Inflammatory macrophage (primary cell): ENCODE data around the gene MDGA2.
"Not testable (repeated sequence)": the region's sequence is repeated elsewhere in the genome, so short reads cannot be mapped to it uniquely, and the experiment has no call there.

Experiments used
- DNase-seq, 2 donors: peaks; one replicate each; pipeline ENCODE4 v3.0.0-alpha.2; 2020 to 2022

Gene MDGA2

DNA sequence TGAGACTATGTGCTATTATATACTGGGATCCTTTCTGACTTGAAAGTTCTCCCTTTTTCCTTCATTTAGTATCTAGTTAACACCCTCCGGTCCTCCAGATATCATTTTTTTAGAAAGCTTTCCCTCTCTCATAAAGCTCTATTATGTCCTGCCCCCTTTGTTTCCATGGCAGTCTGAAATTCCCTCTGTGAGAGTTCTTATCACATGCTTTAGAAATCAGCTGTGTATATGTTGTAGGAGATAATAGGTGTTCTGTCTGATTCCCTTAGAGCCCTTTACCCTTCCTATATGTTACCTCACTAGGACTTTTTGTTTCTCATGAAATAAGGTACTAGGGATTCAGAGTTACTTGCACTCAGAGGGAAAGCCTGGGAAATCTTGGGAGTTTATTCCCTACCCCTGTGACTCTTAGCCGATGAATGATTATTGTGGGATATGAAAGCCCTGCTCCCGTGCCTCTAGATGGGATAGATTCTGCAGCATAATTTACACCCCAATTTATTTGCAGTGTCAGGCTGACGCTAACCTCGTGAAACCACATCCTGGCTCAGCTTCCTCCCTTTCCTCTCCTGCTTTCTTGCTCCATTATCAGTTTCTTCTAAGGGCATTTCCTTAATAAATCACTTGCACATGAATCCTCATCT, 448.4 kb downstream of the MDGA2 start:
- DNase-seq, result peak; percentile 18 to 22

DNA sequence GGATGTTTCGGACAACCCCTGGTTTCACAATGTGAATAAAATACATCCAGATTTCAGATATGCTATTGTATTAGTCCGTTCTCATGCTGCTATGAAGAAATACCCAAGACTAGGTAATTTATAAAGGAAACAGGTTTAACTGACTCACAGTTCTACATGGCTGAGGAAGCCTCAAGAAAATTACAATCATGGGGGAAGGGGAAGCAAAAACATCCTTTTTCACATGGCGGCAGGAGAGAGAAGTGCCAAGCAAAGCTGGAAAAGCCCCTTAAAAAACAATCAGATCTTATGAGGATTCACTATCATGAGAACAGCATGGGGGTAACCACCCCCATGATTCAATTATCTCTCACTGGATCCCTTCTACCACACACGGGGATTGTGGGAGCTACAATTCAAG, 451.7 kb downstream of the MDGA2 start:
- no peak for DNase-seq

DNA sequence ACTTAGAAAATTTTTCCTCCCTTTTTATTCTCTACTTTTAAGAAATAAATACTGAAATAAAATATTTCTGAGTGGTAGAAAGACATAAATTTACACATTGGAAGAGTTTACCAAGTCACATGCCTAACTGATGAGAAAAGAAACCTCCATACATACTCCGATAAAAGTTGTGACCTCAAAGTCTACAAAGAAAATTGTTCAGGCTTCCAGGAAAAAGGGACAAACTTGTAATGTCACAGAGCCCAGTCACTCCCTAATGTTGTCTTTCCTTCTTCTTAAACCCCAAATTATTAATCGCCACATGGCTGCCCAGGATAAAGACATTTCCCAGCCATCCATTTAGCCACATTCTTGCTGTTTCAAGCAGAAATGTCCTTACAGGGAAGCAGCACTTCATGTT, 455.3 kb downstream of the MDGA2 start:
- no peak for DNase-seq

DNA sequence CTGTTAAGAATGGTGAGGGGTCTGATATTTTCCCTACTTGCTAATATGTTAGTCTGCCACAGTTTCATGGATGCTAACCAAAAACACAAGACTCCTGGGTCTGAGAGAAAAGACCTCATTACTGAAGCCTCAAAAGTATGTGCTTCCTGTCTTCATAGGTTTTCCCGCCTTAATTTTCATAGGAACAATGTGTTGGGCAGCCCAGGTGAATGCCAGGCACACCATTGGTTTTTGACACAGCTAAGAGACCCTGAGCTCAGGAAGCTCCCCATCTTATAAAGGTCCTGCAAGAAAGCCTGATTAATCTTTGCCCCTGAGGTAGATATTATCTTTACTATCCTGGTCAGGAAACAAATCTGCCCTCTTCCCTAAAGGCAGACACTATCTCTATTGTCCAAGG, 464.1 kb downstream of the MDGA2 start:
- DNase-seq, result no peak

DNA sequence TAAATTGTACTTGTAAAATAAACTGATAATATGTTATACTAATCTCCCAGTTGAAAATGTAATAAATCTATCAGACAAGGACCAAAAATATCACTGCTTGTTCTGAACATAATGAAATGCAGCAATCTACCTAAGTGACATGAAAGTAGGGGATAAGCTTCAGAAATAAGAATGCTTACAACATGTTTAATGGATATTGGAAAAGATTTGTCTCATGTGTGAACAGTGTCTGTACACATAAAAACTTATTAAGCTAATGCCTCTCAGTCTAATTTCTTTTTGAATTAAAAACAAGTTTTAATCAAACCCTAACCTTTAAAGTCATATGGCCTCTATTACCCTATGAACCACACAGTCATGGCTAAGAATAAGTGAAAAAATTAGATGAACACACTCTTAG, 465.3 kb downstream of the MDGA2 start:
- DNase-seq, result no peak

DNA sequence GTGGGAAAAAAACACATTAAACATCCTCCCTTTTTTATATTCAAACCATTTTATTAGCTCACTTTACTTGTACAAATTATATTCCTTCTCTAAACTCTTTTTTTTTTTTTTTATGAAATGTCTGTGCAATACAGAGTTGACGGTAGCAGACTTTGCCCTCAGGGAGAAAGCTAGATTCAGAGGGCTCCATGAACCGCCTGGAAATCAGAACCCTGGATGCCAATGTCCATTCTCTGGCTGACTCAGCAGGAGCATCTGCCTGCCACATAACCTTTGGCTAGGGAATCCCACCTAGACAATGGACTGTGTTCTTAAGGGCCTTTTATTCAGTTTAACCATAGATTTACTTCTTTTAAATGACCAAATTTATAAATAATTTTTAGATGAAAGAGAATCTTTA, 467.0 kb downstream of the MDGA2 start:
- no peak for DNase-seq

DNA sequence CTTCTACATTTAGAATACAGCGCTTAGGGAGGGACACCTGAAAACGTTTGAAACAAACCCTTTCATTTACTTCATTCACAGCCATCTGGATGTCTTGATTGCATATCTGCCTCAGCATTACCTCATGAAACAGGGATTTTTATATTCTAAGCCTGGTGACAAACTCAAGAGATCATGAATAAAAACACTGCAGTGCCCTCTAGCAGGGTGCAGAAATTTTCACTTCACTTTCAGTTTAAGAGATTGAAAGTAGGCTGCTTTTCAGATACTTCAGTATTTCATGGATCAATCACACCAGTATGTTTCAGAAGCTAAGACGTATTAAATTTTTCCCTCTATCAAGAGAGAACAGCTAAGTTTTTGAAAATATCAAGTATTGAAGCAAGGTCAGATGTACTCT, 467.8 kb downstream of the MDGA2 start:
- no peak for DNase-seq

DNA sequence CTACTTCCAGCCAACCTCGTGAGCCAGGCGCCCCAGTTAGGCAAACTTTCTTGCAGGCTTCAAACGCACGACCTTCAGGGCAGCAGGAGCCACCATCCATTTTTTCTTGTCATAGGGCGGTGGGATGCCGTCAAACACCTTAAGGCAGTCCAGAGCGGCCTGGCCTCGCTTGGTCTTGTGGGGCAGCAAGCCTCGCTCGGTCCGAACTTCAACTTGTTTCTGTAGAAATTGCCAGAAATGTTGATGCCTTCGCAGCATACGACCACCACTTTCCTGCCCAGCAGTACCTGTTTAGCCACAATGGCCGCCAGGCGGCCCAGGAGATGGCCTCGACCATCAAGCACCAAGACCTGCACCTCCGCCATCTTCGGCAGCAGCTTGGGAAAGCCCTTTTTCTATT, 474.7 kb downstream of the MDGA2 start:
- no peak for DNase-seq

DNA sequence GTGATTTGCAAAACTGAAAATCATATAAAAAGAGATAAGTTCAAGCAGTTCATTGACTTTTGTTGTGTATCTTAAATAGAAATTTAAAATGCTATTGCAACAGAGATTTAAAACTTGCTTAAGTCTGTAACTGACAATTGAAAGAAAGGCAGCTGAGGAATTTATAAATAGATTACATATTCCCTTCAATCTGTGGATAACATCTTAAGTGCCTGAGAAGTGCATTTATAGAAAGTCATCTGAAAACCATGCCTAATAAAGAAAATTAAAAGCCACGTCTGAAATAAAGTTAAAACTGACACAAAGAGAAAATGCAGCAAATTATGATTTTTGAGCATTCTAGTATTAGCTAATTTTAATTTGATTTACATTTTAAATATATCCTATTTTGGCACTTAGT, 479.8 kb downstream of the MDGA2 start:
- DNase-seq, result no peak

DNA sequence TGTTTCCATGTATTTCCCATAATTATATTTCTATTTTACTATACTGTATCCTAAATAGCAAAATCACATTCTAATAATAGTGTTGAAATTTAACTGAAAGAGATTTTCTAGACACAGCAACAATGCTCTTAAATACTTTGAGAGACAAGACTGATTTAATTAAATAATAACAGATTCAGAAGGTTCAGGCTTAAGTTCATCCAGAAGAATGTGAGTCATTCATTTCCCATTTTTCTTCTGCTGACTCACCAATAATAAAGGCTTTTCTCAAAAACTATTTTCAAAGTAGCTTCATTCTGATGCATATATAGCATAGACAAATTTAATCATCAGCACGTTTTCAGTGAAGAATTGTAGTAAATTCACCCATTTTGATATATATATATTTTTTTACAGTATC, 481.4 kb downstream of the MDGA2 start:
- DNase-seq, result no peak

DNA sequence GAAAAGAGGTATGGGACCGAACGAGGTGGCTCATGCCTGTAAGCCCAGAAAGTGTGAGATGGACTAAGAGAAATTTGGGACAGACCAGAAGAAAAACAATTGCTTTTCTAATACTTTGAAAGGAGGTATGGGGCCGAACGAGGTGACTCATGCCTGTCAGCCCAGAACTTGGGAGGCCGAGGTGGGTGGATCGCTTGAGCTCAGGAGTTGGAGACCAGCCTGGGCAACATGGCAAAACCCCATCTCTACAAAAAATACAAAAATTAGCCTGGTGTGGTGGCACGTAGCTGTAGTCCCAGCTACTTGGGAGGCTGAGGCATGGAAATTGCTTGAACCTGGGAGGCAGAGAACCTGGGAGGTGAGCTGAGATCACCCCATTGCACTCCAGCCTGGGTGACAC, 483.2 kb downstream of the MDGA2 start:
- not testable (repeated sequence) for DNase-seq

DNA sequence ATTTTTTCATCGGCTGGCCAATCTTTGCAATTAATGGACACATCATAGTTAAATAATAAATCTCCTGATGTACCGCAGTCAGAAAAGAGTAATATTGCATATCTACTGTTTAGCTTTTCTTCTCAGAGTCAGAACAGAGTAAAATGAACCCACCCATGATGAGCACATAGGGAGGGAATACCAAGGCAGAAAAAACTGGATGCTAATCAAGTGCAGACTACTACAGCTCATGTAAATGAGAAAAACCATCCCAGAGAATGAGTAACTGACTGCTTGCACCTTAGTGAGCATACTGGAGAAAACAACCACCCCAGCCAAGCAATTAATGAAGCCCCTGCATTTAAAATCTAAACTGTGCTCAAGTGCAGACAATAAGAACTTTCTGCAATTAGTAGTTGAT, 483.7 kb downstream of the MDGA2 start:
- DNase-seq, result no peak

DNA sequence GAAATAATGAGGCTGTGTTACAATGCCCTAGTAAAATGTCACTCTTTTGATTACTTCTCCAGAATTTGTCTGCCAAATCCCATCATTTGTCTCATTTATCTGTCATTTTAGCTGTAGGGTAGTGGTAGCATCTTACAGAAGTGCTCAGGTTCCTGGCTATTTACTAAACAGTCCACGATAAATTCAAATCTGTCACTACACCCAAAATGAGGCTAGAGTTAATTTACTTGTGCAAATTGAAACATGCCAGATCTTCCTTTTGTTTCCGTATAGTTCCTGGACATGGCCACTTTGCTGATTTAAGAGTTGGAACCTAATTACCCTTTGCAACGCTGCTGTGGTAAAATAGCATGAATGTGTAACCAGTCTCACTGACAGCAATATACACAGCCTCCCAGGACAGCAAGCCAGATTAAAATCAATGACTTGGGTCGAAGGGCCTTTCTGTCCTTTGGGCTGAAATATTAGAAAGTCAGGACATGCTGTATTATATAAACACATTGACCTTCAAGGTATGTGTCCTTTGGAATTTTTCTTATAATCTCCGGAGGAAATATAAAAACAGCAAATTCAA, 485.4 kb downstream of the MDGA2 start:
- no peak for DNase-seq

DNA sequence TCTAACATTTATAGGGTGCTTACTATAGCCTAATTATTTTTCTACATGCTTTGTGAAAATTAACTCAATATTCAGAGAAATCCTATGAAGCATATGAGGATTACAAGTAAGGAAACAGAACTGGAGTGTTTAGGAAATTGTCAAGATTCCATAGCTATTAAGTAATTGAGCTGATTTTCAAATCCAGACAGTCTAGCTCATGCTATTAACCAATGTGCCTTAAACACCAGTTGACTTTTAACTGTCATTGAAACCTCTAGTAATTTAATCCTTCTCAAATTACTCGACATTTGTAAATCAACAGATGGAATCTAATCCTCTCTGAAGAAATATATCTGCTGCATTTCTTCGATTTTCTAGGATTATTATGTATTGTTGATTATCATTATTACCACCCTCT, 488.9 kb downstream of the MDGA2 start:
- no peak for DNase-seq

DNA sequence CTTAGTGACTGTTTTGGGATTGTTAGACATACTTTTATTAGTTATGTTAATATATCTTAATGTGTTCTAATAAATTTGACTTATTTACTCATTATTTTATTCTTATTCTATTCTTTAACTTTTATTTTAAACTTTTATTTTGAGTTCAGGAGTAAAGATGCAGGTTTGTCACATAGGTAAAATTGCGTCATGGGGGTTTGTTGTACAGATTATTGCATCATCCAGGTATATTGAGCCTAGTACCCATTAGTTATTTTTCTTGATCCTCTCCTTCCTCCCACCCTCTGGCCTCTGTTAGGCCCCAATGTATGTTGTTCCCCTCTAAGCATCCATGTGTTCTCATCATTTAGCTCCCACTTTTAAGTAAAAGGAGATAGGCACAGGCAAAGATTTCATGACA, 495.5 kb downstream of the MDGA2 start:
- DNase-seq, result no peak

DNA sequence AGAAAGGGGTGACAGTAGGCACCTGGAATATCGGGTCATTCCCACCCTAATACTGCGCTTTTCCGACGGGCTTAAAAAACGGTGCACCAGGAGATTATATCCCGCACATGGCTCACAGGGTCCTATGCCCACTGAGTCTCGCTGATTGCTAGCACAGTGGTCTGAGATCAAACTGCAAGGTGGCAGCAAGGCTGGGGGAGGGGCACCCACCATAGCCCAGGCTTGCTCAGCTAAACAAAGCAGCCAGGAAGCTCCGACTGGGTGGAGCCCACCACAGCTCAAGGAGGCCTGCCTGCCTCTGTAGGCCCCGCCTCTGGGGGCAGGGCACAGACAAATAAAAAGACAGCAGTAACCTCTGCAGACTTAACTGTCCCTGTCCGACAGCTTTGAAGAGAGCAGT, 503.5 kb downstream of the MDGA2 start:
- not testable (repeated sequence) for DNase-seq

DNA sequence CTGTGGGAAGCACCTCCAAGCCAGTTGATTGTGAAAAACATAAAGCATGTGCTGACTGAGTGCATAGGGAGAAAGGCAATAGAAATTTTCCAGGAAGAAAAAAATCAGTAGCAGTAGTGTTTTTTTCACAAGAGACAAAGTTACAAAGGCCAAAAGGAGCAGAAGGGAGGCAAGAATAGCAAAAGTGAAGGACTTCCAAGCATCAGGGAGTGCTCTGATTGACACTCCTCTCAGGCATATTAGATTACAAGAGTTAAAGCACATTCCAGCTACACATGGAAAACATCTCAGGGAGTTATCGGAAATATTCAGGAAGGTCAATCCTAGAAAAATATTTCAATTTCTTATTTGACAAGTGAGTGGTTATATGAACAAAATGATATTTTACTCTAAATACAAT, 508.0 kb downstream of the MDGA2 start:
- no peak for DNase-seq

DNA sequence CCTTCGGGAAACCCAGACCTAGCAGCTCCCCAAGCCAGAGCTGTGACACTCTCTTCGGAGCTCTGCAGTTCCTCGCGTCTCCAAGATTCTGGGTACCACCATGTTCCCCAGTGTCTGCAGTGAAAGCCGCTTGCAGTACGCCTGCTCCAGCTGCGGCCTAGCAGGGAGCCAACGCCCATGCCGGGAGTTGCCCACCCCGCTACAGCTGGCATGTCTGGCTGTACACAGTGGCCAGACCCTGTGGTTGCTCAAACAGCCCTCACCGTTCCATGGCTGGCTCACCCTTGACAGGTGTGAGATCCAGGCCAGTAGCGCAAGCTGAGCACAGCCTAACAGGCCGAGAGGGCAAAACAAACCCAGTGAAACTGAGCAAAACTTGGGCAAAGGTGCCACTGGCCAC, 520.0 kb downstream of the MDGA2 start:
- no peak for DNase-seq

DNA sequence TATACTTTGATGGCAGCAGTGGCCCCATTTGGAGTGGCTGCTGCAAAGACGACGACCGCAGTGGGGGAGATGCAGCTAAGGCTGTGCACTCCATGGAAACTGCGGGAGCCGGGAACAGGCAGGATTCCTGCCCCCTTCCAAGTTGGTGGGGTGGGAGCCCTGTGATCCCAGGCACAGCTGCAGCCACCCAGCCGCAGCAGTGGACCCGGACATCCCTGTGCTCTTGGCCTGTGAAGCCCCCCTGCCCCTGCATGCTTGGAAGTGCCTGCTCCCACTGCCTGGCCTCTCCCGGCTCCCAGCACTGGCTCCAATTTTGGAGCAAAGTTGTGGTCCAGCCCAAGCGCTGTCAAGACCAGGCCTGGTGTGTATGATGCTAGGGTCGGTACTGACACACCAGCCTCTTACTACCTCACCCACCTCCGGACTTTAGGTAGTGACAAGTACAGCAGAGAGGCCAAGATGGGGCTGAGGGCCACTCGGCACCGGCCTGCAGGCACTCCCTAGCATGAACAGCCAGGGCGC, 521.1 kb downstream of the MDGA2 start:
- DNase-seq, result no peak

DNA sequence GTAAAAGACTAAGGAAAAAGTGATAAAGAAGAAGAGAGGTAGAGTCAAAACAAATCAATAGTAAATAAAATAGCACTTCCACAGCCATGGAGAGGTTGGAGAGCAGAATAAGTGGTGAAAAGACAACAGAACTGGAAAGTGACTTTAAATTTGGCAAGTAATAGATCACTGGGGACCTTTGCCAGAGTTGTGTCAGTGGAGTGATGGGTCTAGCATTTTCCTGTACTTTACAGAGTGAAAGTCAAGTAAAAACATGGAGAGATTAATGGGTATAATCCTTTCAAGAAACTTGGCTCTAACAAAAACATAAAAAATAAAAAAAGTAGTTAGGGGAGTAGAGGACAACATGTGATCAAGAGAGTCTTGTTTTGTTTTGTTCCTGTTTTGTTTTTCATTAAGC, 521.7 kb downstream of the MDGA2 start:
- no peak for DNase-seq

DNA sequence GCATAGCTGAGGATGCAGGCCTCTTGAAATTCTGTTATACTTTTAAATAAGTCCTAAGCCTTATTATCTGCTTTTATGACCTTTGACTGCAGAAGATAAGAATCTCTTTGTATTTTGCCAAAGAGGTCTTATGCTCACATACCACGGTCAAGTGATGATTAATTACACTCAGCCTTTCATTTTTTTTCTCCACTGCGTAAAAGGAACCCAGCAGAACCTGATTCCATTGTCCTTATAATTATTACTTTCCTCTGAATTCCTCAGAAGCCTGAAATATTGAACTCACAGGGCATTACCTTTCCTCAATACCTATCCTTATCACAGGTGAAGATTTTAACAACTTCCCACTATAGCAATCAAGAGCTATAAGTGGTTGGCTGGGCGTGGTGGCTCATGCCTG, 525.1 kb downstream of the MDGA2 start:
- DNase-seq, result no peak

DNA sequence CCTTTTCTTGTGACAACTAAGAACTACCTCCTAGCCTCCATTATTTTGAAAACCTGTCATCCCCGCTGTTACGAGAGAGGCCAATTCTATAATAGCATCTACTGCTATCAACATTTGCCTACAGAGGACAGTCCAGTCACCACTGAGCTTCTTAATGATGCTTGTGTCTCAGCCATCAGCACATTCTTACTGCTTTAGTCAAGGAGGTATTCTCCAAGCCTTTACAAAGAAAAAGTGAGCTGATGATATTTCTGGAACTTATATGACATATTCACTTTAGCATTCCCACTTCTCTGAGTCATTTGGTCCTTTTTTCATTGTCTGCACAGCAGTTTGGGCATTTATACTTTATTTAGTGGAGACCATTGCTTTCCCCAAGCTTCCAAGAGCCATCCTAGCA, 526.1 kb downstream of the MDGA2 start:
- DNase-seq, result no peak

DNA sequence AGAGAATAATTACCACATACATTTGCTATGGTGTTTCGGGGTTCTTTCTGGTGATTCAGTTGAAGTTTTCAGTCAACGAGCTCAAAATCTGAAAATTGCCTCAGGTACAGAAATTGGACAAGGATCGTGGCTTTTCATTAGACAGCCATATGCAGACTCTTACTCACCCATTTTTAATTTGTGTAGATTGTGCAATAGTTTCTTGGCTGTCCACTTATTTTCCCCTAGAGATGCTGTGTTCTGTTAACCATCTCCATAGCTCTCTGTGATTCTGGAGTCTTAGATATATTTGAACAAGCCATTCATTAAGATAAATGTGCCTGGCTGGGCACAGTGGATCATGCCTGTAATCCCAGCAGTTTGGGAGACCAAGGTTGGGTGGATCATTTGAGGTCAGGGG, 526.7 kb downstream of the MDGA2 start:
- DNase-seq, result no peak

DNA sequence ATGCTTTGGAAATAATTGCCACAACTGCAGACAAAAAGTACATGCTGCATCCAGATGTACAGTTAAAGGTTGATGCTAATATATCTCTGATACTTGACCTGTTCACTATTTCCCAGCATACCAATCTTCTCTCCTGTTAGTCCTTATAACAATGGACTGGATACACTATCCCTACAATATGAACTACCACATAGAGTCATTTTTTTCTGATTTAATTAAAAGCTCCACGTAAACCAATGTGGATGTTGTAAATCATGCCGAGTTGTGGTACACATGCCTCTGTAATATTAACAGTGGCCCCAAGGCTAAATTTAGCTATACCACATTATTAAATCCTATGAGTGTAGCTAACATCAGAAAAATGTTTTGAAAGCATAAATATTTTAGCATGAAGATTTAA, 554.8 kb downstream of the MDGA2 start:
- DNase-seq, result no peak

DNA sequence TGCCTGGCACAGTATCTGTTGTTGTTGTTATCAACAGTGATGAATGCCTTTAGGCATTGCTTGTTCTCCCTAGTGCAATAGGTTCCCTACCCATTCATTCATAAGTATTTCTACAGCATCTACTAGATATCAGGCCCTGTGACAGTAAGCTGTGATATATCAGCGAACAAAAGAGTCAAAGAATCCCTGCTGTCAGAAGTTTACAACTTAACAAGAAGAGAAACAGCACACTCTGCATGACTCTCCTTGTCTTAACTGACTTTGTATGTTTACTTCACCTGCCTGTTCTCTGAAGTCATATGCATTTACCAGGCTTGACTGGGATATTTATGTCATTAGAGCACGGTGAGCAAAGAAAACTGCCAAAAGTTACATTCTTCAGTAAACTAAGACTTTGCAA, 571.6 kb downstream of the MDGA2 start:
- DNase-seq, result no peak
